ENCODE data around the gene C1orf105. TPM values are rescaled to one million over a fixed set of nuclear protein-coding genes. Genes with fewer than 3 reads are reported as not detected.
A peak's percentile ranks its signal among the peaks of the same experiment; 100 is the strongest.

The C1orf105 gene
- total and polyA plus RNA-seq, 2 of the 13 experiments (the other 11 are each of a cell fraction or from before 2014, with no cell fraction given) = 0.15 to 0.45 TPM

- TF ChIP-seq HMGXB3 (CRISPR knock-in tag; IDR thresholded peaks at IDR 0.05; ENCODE audit: borderline replicate concordance) (0 out of 2 replicates have a peak, but pooled peaks have one; percentile 32), HCFC1 (IDR thresholded peaks at IDR 0.05; ENCODE audit: low read depth, low read length) (peak; percentile 28; the same call in 1 of the 2 replicates), HMG20A (CRISPR knock-in tag; IDR thresholded peaks at IDR 0.05; ENCODE audit: borderline replicate concordance) (no peak), SMAD9 (CRISPR knock-in tag; IDR thresholded peaks at IDR 0.05) (no peak), BCLAF1 (IDR thresholded peaks at IDR 0.05) (no peak), SNRNP70 (IDR thresholded peaks at IDR 0.05; ENCODE audit: low read depth, low read length) (no peak), HOXA5 (CRISPR knock-in tag; IDR thresholded peaks at IDR 0.05) (peak; percentile 55; the same call in 1 of the 2 replicates), ZNF558 (CRISPR knock-in tag; IDR thresholded peaks at IDR 0.05; ENCODE audit: borderline replicate concordance) (0 out of 2 replicates have a peak, but pooled peaks have one; percentile 61), NFIC (IDR thresholded peaks at IDR 0.05; ENCODE audit: low read length) (no peak), ZNF510 (CRISPR knock-in tag; IDR thresholded peaks at IDR 0.05; ENCODE audit: low read depth) (peak; percentile 80; the same call in 1 of the 2 replicates), ATF7-NPFF (CRISPR knock-in tag; IDR thresholded peaks at IDR 0.05; ENCODE audit: low read depth) (0 out of 2 replicates have a peak, but pooled peaks have one; percentile 23), DNMT1 (CRISPR knock-in tag; IDR thresholded peaks at IDR 0.05) (peak; percentile 47), ZFP82 (CRISPR knock-in tag; IDR thresholded peaks at IDR 0.05; ENCODE audit: borderline replicate concordance) (no peak)
- TF ChIP-seq, protein P1, sequence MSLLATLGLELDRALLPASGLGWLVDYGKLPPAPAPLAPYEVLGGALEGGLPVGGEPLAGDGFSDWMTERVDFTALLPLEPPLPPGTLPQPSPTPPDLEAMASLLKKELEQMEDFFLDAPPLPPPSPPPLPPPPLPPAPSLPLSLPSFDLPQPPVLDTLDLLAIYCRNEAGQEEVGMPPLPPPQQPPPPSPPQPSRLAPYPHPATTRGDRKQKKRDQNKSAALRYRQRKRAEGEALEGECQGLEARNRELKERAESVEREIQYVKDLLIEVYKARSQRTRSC (CRISPR knock-in tag; IDR thresholded peaks at IDR 0.05; ENCODE audit: low read depth) = 0 out of 2 replicates have a peak, but pooled peaks have one; percentile 46
- TF ChIP-seq, protein P2, sequence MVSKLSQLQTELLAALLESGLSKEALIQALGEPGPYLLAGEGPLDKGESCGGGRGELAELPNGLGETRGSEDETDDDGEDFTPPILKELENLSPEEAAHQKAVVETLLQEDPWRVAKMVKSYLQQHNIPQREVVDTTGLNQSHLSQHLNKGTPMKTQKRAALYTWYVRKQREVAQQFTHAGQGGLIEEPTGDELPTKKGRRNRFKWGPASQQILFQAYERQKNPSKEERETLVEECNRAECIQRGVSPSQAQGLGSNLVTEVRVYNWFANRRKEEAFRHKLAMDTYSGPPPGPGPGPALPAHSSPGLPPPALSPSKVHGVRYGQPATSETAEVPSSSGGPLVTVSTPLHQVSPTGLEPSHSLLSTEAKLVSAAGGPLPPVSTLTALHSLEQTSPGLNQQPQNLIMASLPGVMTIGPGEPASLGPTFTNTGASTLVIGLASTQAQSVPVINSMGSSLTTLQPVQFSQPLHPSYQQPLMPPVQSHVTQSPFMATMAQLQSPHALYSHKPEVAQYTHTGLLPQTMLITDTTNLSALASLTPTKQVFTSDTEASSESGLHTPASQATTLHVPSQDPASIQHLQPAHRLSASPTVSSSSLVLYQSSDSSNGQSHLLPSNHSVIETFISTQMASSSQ (IDR thresholded peaks at IDR 0.05; ENCODE audit: low read depth) = no peak
- TF ChIP-seq, protein P2 (CRISPR knock-in tag; IDR thresholded peaks at IDR 0.05; ENCODE audit: borderline replicate concordance) = peak; percentile 45; the same call in 1 of the 2 replicates
Observed at GRCh38 chr1:172443666-172444453, 23.4 kb downstream of the C1orf105 start, which contains the start of gene PIGC (continued).

Measured in HepG2 (cell line).